K562 (cell line): ENCODE data around the gene PAEP. TPM values are rescaled to one million over a fixed set of nuclear protein-coding genes. Genes with fewer than 3 reads are reported as not detected.
A peak's percentile ranks its signal among the peaks of the same experiment; 100 is the strongest.

Source experiments
- ATAC-seq: fragments of 200-7000 bp; cut with Tn5 transposase; 3 replicates; pipeline ENCODE4 v1.9.1; 2020; ENCODE audit warnings: moderate library complexity
- BruUV-seq: library from RNA; stranded (reverse); fragments of 400-500 nt; replicated peaks from 2 replicates; lab custom pipeline; 2021; lab: Mats Ljungman, UMichigan
- CTCF ChIA-PET: fragments of 300-600 bp; formaldehyde crosslinking; extraction: SDS; loops from one replicate; lab custom pipeline; 2021; ENCODE audit warnings: low intra/inter-chr PET ratio; lab: Yijun Ruan, JAX
- POLR2A ChIA-PET: fragments of 300-600, 350-650 bp; sonication (Branson Sonifier 250); formaldehyde crosslinking; extraction: SDS; loops from one replicate; lab custom pipeline; 2021; ENCODE audit warnings: antibody characterized with exemption, inconsistent platforms; lab: Yijun Ruan, JAX
- DNase-seq, 4 experiments: peaks; one replicate each; pipeline versions ENCODE4 v3.0.0 to v3.0.0-alpha.2; 2011 to 2018; ENCODE audit warnings: low spot score in 3 of 4, mixed read lengths in 3 of 4; ENCODE audit errors: extremely low read depth in 1 of 4
- FAIRE-seq: peaks from 2 replicates; lab custom pipeline; 2011; peaks lifted over from hg19 to GRCh38; lab: Jason Lieb, UNC
- H2AFZ ChIP-seq: 2 replicates; pipeline ENCODE4 v1.6.0; 2011; ENCODE audit warnings: low read depth, low read length, control low read depth, inconsistent platforms
- H3K27ac ChIP-seq: fragments of 200-600 bp; 3 replicates; pipeline ENCODE4 v1.8.0; 2011; ENCODE audit warnings: low read depth, mild to moderate bottlenecking, control low read depth, inconsistent platforms, low read length, moderate library complexity, mixed read lengths; ENCODE audit errors: extremely low read depth
- H3K27me3 ChIP-seq, 2 experiments: fragments of 300-600 bp in 1 of 2; 2 replicates in 1 of 2; 3 replicates in 1 of 2; pipeline versions ENCODE4 v1.6.0 to v1.8.0; 2011; ENCODE audit warnings: inconsistent platforms in 2 of 2, low read length in 2 of 2, mild to moderate bottlenecking in 1 of 2, mixed read lengths in 1 of 2, moderate library complexity in 1 of 2; ENCODE audit not compliant: control insufficient read depth in 2 of 2, insufficient read depth in 2 of 2
- H3K36me3 ChIP-seq: fragments of 300-600 bp; 3 replicates; pipeline ENCODE4 v1.8.0; 2011; ENCODE audit warnings: mild to moderate bottlenecking, low read length, inconsistent platforms; ENCODE audit not compliant: control insufficient read depth, insufficient read depth
- H3K4me1 ChIP-seq, 2 experiments: fragments of 200-600 bp in 1 of 2; replicated peaks in 1 of 2; 2 replicates in 1 of 2; 3 replicates in 1 of 2; pipeline versions ENCODE4 v1.5.1 to v1.8.0; 2011; ENCODE audit warnings: inconsistent platforms in 2 of 2, low read length in 2 of 2, mild to moderate bottlenecking in 1 of 2, mixed read lengths in 1 of 2, moderate library complexity in 1 of 2; ENCODE audit not compliant: control insufficient read depth in 2 of 2, insufficient read depth in 2 of 2
- H3K4me2 ChIP-seq: 2 replicates; pipeline ENCODE4 v1.6.1; 2011; ENCODE audit warnings: low read length, control low read depth, inconsistent platforms, mixed read lengths; ENCODE audit not compliant: insufficient read depth
- H3K4me3 ChIP-seq: fragments of 200-600 bp; sonication (generic), shearing (Covaris generic); 2 replicates; pipeline ENCODE4 v1.5.1; 2016; ENCODE audit warnings: control low read depth, inconsistent platforms
- H3K79me2 ChIP-seq: fragments of 200-600 bp; 3 replicates; pipeline ENCODE4 v1.8.0; 2011; ENCODE audit warnings: low read length, inconsistent platforms; ENCODE audit not compliant: control insufficient read depth, insufficient read depth
- H3K9ac ChIP-seq, 2 experiments: 2 replicates each; pipeline versions ENCODE4 v1.6.0 to v1.6.1; 2011; ENCODE audit warnings: low read depth in 2 of 2, low read length in 2 of 2, control low read depth in 1 of 2, inconsistent platforms in 1 of 2, mild to moderate bottlenecking in 1 of 2, mixed read lengths in 1 of 2; ENCODE audit not compliant: insufficient read depth in 1 of 2
- H3K9me1 ChIP-seq: one replicate; pipeline ENCODE4 v1.6.0; 2011; ENCODE audit warnings: inconsistent platforms, mild to moderate bottlenecking, low read length, moderate library complexity; ENCODE audit not compliant: control insufficient read depth, insufficient read depth
- H3K9me3 ChIP-seq: replicated peaks from 2 replicates; pipeline ENCODE4 v1.5.1; 2011; ENCODE audit warnings: low read depth, low read length, inconsistent platforms; ENCODE audit not compliant: control insufficient read depth, insufficient read depth
- H4K20me1 ChIP-seq: replicated peaks from 2 replicates; pipeline ENCODE4 v1.6.1; 2011; ENCODE audit warnings: low read length, inconsistent platforms, mixed read lengths; ENCODE audit not compliant: control insufficient read depth, insufficient read depth
- CBFA2T3 ChIP-seq: fragments of 450-650 bp; IDR thresholded peaks from 2 replicates; pipeline ENCODE4 v1.6.1; 2017
- CCAR2 ChIP-seq: fragments of 200-400 bp; formaldehyde crosslinking; IDR thresholded peaks from 2 replicates; pipeline ENCODE4 v1.6.1; 2017; ENCODE audit warnings: mild to moderate bottlenecking, low read depth, low read length
- FOSL1 ChIP-seq: fragments of 200-800 bp; sonication (Bioruptor generic); conservative IDR thresholded peaks from 2 replicates; pipeline ENCODE4 v1.6.1; 2016; ENCODE audit warnings: missing genetic modification characterization, missing compliant biosample characterization
- KLF13 ChIP-seq: fragments of 450-650 bp; IDR thresholded peaks from 2 replicates; pipeline ENCODE4 v1.6.1; 2016; ENCODE audit warnings: missing genetic modification characterization, low read depth, mild to moderate bottlenecking, missing compliant biosample characterization, moderate library complexity, borderline replicate concordance
- KLF6 ChIP-seq: fragments of 250-450 bp; sonication (Bioruptor Pico); IDR thresholded peaks from 2 replicates; pipeline ENCODE4 v1.4.0; 2020; ENCODE audit warnings: mild to moderate bottlenecking, moderate library complexity, borderline replicate concordance
- RAD51 ChIP-seq: fragments of 450-650 bp; IDR thresholded peaks from 2 replicates; pipeline ENCODE4 v1.7.1; 2016; ENCODE audit warnings: low read depth, mild to moderate bottlenecking, borderline replicate concordance
- SLC30A9 ChIP-seq: fragments of 250-450 bp; sonication (Bioruptor Pico); IDR thresholded peaks from 2 replicates; pipeline ENCODE4 v1.8.0; 2022; ENCODE audit warnings: mild to moderate bottlenecking, moderate library complexity
- SOX6 ChIP-seq: fragments of 450-650 bp; IDR thresholded peaks from 2 replicates; pipeline ENCODE4 v1.6.1; 2014; ENCODE audit warnings: mild to moderate bottlenecking
- TGIF2 ChIP-seq: sonication (generic); formaldehyde crosslinking; IDR thresholded peaks from 2 replicates; pipeline ENCODE4 v1.8.1; 2022; ENCODE audit warnings: mild to moderate bottlenecking, missing genetic modification reagents, moderate library complexity
- ZC3H4 ChIP-seq: sonication (generic); formaldehyde crosslinking; IDR thresholded peaks from 2 replicates; pipeline ENCODE4 v1.9.0; 2021; ENCODE audit warnings: missing genetic modification reagents, borderline replicate concordance
- ZNF224 ChIP-seq: sonication (generic); formaldehyde crosslinking; IDR thresholded peaks from 2 replicates; pipeline ENCODE4 v1.8.0; 2022; ENCODE audit warnings: mild to moderate bottlenecking, missing genetic modification reagents
- ZNF24 ChIP-seq: fragments of 450-650 bp; IDR thresholded peaks from 2 replicates; pipeline ENCODE4 v1.6.1; 2016
- WGBS: fragments of 100-300 bp; shearing (Covaris generic); methylation state at CpG from one replicate; pipeline ENCODE4 v1.1.6; 2016; ENCODE audit warnings: low coverage, mixed read lengths; ENCODE audit not compliant: insufficient coverage; ENCODE audit errors: missing lambda C conversion rate; 5-methylcytosine and 5-hydroxymethylcytosine counted together
- in situ Hi-C: fragments of 300-500 bp; cut with MboI; formaldehyde crosslinking; loops from 4 replicates; pipeline ENCODE4 v1.15.0; 2018; ENCODE audit warnings: inconsistent platforms, mixed read lengths
- intact Hi-C: fragments of 100-400 bp; cut with micrococcal nuclease; formaldehyde crosslinking; loops from 2 replicates; pipeline ENCODE4 v1.14.2; 2022
- polyA plus RNA-seq, 8 experiments: library from polyadenylated mRNA; depleted of rRNA in 4 of 8; stranded (reverse) in 5 of 8; unstranded in 3 of 8; fragments of >200 nt; fragmentation: Nextera tagmentation in 2 of 8; fragmentation: Illumina TruSeq in 1 of 8; extraction: Ambion mirVana in 2 of 8; extraction: Trizol in 1 of 8; gene quantifications; 2 replicates each; pipeline versions ENCODE4 v1.2.1 to v1.2.3, GENCODE V29; 2011 to 2014; ENCODE audit warnings: inconsistent platforms in 1 of 8, missing spikeins in 1 of 8
- total RNA-seq, 7 experiments: library from RNA; depleted of rRNA in 6 of 7; stranded (reverse); fragments of >200 nt in 6 of 7; fragmentation: Illumina TruSeq in 2 of 7; extraction: Trizol in 2 of 7; gene quantifications; 2 replicates each; pipeline versions ENCODE4 v1.2.1 to v1.2.3, GENCODE V29; 2011 to 2021; ENCODE audit warnings: low replicate concordance in 1 of 7
- TF ChIP-seq, protein P1 (sequence below): fragments of 450-650 bp; formaldehyde crosslinking; IDR thresholded peaks from 2 replicates; pipeline ENCODE4 v1.4.0; 2020; ENCODE audit warnings: mild to moderate bottlenecking
- TF ChIP-seq, protein P2 (sequence below): fragments of 200-800 bp; sonication (Bioruptor generic); IDR thresholded peaks from 2 replicates; pipeline ENCODE4 v1.6.1; 2017; ENCODE audit warnings: missing genetic modification characterization, missing compliant biosample characterization
- TF ChIP-seq, protein P3 (sequence below): sonication (generic); formaldehyde crosslinking; IDR thresholded peaks from 2 replicates; pipeline ENCODE4 v1.8.1; 2023; ENCODE audit warnings: mild to moderate bottlenecking, missing genetic modification reagents
- TF ChIP-seq, protein P4 (sequence below): fragments of 450-650 bp; IDR thresholded peaks from one replicate; pipeline ENCODE4 v1.6.1; 2018; ENCODE audit warnings: mild to moderate bottlenecking, moderate library complexity; ENCODE audit not compliant: partially characterized antibody
- TF ChIP-seq, protein P5 (sequence below): fragments of 450-650 bp; formaldehyde crosslinking; conservative IDR thresholded peaks from 2 replicates; pipeline ENCODE4 v1.4.0; 2022; ENCODE audit warnings: mild to moderate bottlenecking, missing genetic modification characterization

The PAEP gene
- total and polyA plus RNA-seq, 9 of the 15 experiments (the other 6 are each of a cell fraction or from before 2014, with no cell fraction given): 0.22 to 4.5 (median 0.58) TPM

DNA sequence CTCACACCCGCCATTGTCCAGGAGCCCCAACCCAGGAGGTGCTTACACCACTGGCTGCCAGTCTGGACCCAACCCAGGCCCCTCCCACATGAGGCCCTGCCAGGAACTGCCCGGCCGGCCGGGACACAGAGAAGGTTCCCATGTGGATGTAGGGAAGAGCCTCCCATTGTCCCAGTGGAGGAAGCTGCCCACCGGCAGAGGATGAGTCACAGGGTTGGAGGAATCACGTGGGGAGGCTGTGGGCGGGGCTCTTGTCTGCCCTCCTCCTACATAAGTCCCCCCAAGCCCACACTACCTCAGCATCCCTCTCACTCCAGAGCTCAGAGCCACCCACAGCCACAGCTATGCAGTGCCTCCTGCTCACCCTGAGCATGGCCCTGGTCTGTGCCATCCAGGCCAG is 26.1 kb downstream of the PAEP start:
- H2AFZ ChIP-seq: peak overlapping the region; percentile 60; the same call in 1 of the 2 replicates
- H3K9ac ChIP-seq: peak overlapping the region in 1 of 2 experiments; percentile 68; a peak in 2 of 4 replicates
- peak overlapping the region; percentile 26; the same call in 1 of the 2 replicates for H3K4me2 ChIP-seq
- H3K27ac ChIP-seq: no peak overlapping the region
- DNase-seq (peak; percentile 62 to 79 (median 70)), FAIRE-seq (peak; percentile 29), ATAC-seq (peak; percentile 74)
- H3K9me3 ChIP-seq: no peaks in the 10 kb centered on the region
- intact Hi-C loops (no loop called here), in situ Hi-C loops (no loop called here)
- no peaks in the 10 kb centered on the region for H3K79me2 ChIP-seq
- H3K9me1 ChIP-seq: no peaks in the 10 kb centered on the region
- H3K4me1 ChIP-seq: peaks cover 10 to 51% of the 10 kb centered on the region in 2 experiments; a peak in 2 of 5 replicates
- WGBS: 5% methylated on average over 4 of the region's 7 CpGs
- CTCF ChIA-PET: no interaction called here
- peaks cover 7 to 67% of the 10 kb centered on the region in 2 experiments; a peak in 3 of 5 replicates for H3K27me3 ChIP-seq
- H3K36me3 ChIP-seq: no peaks in the 10 kb centered on the region
- H3K4me3 ChIP-seq: no peak overlapping the region
- 0 out of 2 replicates have a peak, but pooled peaks cover 5% of the 10 kb centered on the region for H4K20me1 ChIP-seq
- POLR2A ChIA-PET: no interaction called here
- BruUV-seq: no TSS peak
- TF ChIP-seq CCAR2: no peak
- TF ChIP-seq, protein P1, sequence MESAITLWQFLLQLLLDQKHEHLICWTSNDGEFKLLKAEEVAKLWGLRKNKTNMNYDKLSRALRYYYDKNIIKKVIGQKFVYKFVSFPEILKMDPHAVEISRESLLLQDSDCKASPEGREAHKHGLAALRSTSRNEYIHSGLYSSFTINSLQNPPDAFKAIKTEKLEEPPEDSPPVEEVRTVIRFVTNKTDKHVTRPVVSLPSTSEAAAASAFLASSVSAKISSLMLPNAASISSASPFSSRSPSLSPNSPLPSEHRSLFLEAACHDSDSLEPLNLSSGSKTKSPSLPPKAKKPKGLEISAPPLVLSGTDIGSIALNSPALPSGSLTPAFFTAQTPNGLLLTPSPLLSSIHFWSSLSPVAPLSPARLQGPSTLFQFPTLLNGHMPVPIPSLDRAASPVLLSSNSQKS: no peak
- TF ChIP-seq, protein P2, sequence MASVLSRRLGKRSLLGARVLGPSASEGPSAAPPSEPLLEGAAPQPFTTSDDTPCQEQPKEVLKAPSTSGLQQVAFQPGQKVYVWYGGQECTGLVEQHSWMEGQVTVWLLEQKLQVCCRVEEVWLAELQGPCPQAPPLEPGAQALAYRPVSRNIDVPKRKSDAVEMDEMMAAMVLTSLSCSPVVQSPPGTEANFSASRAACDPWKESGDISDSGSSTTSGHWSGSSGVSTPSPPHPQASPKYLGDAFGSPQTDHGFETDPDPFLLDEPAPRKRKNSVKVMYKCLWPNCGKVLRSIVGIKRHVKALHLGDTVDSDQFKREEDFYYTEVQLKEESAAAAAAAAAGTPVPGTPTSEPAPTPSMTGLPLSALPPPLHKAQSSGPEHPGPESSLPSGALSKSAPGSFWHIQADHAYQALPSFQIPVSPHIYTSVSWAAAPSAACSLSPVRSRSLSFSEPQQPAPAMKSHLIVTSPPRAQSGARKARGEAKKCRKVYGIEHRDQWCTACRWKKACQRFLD (CRISPR knock-in tag): 0 out of 2 replicates have a peak, but pooled peaks have one; percentile 28
- TF ChIP-seq, protein P3, sequence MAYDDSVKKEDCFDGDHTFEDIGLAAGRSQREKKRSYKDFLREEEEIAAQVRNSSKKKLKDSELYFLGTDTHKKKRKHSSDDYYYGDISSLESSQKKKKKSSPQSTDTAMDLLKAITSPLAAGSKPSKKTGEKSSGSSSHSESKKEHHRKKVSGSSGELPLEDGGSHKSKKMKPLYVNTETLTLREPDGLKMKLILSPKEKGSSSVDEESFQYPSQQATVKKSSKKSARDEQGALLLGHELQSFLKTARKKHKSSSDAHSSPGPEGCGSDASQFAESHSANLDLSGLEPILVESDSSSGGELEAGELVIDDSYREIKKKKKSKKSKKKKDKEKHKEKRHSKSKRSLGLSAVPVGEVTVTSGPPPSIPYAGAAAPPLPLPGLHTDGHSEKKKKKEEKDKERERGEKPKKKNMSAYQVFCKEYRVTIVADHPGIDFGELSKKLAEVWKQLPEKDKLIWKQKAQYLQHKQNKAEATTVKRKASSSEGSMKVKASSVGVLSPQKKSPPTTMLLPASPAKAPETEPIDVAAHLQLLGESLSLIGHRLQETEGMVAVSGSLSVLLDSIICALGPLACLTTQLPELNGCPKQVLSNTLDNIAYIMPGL: no peak
- no peak for TF ChIP-seq SOX6
- TF ChIP-seq, protein P4, sequence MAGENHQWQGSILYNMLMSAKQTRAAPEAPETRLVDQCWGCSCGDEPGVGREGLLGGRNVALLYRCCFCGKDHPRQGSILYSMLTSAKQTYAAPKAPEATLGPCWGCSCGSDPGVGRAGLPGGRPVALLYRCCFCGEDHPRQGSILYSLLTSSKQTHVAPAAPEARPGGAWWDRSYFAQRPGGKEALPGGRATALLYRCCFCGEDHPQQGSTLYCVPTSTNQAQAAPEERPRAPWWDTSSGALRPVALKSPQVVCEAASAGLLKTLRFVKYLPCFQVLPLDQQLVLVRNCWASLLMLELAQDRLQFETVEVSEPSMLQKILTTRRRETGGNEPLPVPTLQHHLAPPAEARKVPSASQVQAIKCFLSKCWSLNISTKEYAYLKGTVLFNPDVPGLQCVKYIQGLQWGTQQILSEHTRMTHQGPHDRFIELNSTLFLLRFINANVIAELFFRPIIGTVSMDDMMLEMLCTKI: no peak
- TF ChIP-seq, protein P5, sequence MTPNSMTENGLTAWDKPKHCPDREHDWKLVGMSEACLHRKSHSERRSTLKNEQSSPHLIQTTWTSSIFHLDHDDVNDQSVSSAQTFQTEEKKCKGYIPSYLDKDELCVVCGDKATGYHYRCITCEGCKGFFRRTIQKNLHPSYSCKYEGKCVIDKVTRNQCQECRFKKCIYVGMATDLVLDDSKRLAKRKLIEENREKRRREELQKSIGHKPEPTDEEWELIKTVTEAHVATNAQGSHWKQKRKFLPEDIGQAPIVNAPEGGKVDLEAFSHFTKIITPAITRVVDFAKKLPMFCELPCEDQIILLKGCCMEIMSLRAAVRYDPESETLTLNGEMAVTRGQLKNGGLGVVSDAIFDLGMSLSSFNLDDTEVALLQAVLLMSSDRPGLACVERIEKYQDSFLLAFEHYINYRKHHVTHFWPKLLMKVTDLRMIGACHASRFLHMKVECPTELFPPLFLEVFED (CRISPR knock-in tag): no peak
- no peak for TF ChIP-seq SLC30A9 (CRISPR knock-in tag)
- TF ChIP-seq ZNF224 (CRISPR knock-in tag): no peak
- no peak for TF ChIP-seq CBFA2T3
- TF ChIP-seq FOSL1: peak; percentile 73
- TF ChIP-seq KLF13 (tag): no peak
- TF ChIP-seq ZNF24: no peak
- no peak for TF ChIP-seq KLF6 (CRISPR knock-in tag)
- no peak for TF ChIP-seq TGIF2
- TF ChIP-seq ZC3H4 (CRISPR knock-in tag): no peak
- TF ChIP-seq RAD51: peak; percentile 76
